HepG2 (cell line): ENCODE measurements around the gene AUP1. TPM values are rescaled to one million over a fixed set of nuclear protein-coding genes. Genes with fewer than 3 reads are reported as not detected.

Source experiments
- ASH2L ChIP-seq: fragments of 300-600, 200-600 bp; sonication (generic); IDR thresholded peaks from 2 replicates; pipeline ENCODE4 v1.7.0; 2017; ENCODE audit warnings: low read depth, mild to moderate bottlenecking, moderate library complexity, mixed read lengths, low read length; ENCODE audit not compliant: insufficient read length
- E2F1 ChIP-seq: sonication (generic); formaldehyde crosslinking; IDR thresholded peaks from 2 replicates; pipeline ENCODE4 v1.5.0; 2020; ENCODE audit warnings: missing genetic modification reagents
- FOSL2 ChIP-seq: sonication (generic); formaldehyde crosslinking; IDR thresholded peaks from 2 replicates; pipeline ENCODE4 v1.4.0; 2020; ENCODE audit warnings: missing genetic modification reagents
- HES4 ChIP-seq: sonication (generic); formaldehyde crosslinking; IDR thresholded peaks from 2 replicates; pipeline ENCODE4 v1.9.0; 2021; ENCODE audit warnings: mild to moderate bottlenecking, missing genetic modification reagents, borderline replicate concordance
- HHEX ChIP-seq: IDR thresholded peaks from 2 replicates; pipeline ENCODE4 v1.6.1; 2016; ENCODE audit warnings: control low read depth
- NCOA5 ChIP-seq: sonication (generic); formaldehyde crosslinking; IDR thresholded peaks from 2 replicates; pipeline ENCODE4 v1.4.0; 2020; ENCODE audit warnings: missing genetic modification reagents
- RBM39 ChIP-seq: fragments of 200-400 bp; formaldehyde crosslinking; IDR thresholded peaks from one replicate; pipeline ENCODE4 v1.6.1; 2018; ENCODE audit warnings: antibody characterized with exemption, mild to moderate bottlenecking, low read depth, low read length; ENCODE audit not compliant: poor library complexity, severe bottlenecking
- SALL2 ChIP-seq: sonication (generic); formaldehyde crosslinking; IDR thresholded peaks from 2 replicates; pipeline ENCODE4 v1.8.1; 2023; ENCODE audit warnings: mild to moderate bottlenecking, missing genetic modification reagents, inconsistent platforms
- TARDBP ChIP-seq: sonication (generic); formaldehyde crosslinking; IDR thresholded peaks from 2 replicates; pipeline ENCODE4 v1.8.0; 2022; ENCODE audit warnings: mild to moderate bottlenecking, missing genetic modification reagents
- THAP11 ChIP-seq: IDR thresholded peaks from 2 replicates; pipeline ENCODE4 v1.6.1; 2016; ENCODE audit warnings: missing biosample characterization, missing genetic modification reagents
- ZBTB4 ChIP-seq: sonication (generic); formaldehyde crosslinking; IDR thresholded peaks from 2 replicates; pipeline ENCODE4 v1.4.0; 2020; ENCODE audit warnings: missing genetic modification reagents, mild to moderate bottlenecking, borderline replicate concordance
- ZMYM3 ChIP-seq: sonication (generic); formaldehyde crosslinking; IDR thresholded peaks from 2 replicates; pipeline ENCODE4 v1.5.1; 2020; ENCODE audit warnings: mild to moderate bottlenecking, missing genetic modification reagents
- ZNF205 ChIP-seq: IDR thresholded peaks from 2 replicates; pipeline ENCODE4 v1.6.1; 2018; ENCODE audit warnings: missing biosample characterization, missing genetic modification reagents
- ZNF382 ChIP-seq: sonication (generic); formaldehyde crosslinking; IDR thresholded peaks from 2 replicates; pipeline ENCODE4 v1.5.0; 2020; ENCODE audit warnings: missing genetic modification reagents, mild to moderate bottlenecking, borderline replicate concordance
- ZNF510 ChIP-seq: sonication (generic); formaldehyde crosslinking; IDR thresholded peaks from 2 replicates; pipeline ENCODE4 v1.4.0; 2020; ENCODE audit warnings: low read depth, mild to moderate bottlenecking, missing genetic modification reagents
- ZNF512B ChIP-seq: sonication (generic); formaldehyde crosslinking; IDR thresholded peaks from 2 replicates; pipeline ENCODE4 v1.5.1; 2020; ENCODE audit warnings: missing genetic modification reagents, mild to moderate bottlenecking, borderline replicate concordance
- ZNF552 ChIP-seq: sonication (generic); formaldehyde crosslinking; IDR thresholded peaks from 2 replicates; pipeline ENCODE4 v1.9.0; 2022; ENCODE audit warnings: missing genetic modification reagents, mild to moderate bottlenecking, borderline replicate concordance
- ZNF619 ChIP-seq: sonication (generic); formaldehyde crosslinking; IDR thresholded peaks from 2 replicates; pipeline ENCODE4 v1.4.0; 2020; ENCODE audit warnings: mild to moderate bottlenecking, missing genetic modification reagents
- ZNF772 ChIP-seq: sonication (generic); formaldehyde crosslinking; IDR thresholded peaks from 2 replicates; pipeline ENCODE4 v1.5.0; 2020; ENCODE audit warnings: mild to moderate bottlenecking, missing genetic modification reagents
- ZNF839 ChIP-seq: sonication (generic); formaldehyde crosslinking; IDR thresholded peaks from 2 replicates; pipeline ENCODE4 v1.4.0; 2020; ENCODE audit warnings: missing genetic modification reagents, mild to moderate bottlenecking, borderline replicate concordance
- polyA plus RNA-seq, 8 experiments: library from polyadenylated mRNA; depleted of rRNA in 3 of 8; stranded (reverse) in 7 of 8; unstranded in 1 of 8; fragments of >200 nt; fragmentation: Illumina TruSeq in 4 of 8; extraction: Trizol in 4 of 8; gene quantifications; 2 replicates each; pipeline versions ENCODE4 v1.2.1 to v1.2.3, GENCODE V29; 2011 to 2016; ENCODE audit warnings: low read depth in 4 of 8, missing spikeins in 1 of 8, mixed read lengths in 1 of 8; ENCODE audit not compliant: insufficient read depth in 1 of 8
- total RNA-seq, 5 experiments: library from RNA; depleted of rRNA; stranded (reverse); fragments of >200 nt; fragmentation: Illumina TruSeq; extraction: Trizol; gene quantifications; 2 replicates each; pipeline ENCODE4 v1.2.3, GENCODE V29; 2016; ENCODE audit warnings: low read depth in 1 of 5

Gene AUP1
- total and polyA plus RNA-seq, 2 of the 13 experiments (the other 11 are each of a cell fraction or from before 2014, with no cell fraction given): 174 to 267 TPM

GRCh38 chr2:74502720-74503505 lies 26.6 kb downstream of the AUP1 start (continued):
- TF ChIP-seq NCOA5: peak; percentile 70; the same call in 1 of the 2 replicates
- TF ChIP-seq E2F1 (CRISPR knock-in tag): peak; percentile 10; the same call in 1 of the 2 replicates
- TF ChIP-seq THAP11 (CRISPR knock-in tag): peak; percentile 44
- 0 out of 2 replicates have a peak, but pooled peaks have one; percentile 37 for TF ChIP-seq ZNF512B (CRISPR knock-in tag)
- peak; percentile 15; the same call in 1 of the 2 replicates for TF ChIP-seq ZNF619 (CRISPR knock-in tag)
- peak; percentile 41; the same call in 1 of the 2 replicates for TF ChIP-seq ZMYM3 (CRISPR knock-in tag)
- peak; percentile 74 for TF ChIP-seq RBM39
- peak; percentile 78 for TF ChIP-seq TARDBP (CRISPR knock-in tag)
- TF ChIP-seq ASH2L: peak; percentile 49
- no peak; the same call in 1 of the 2 replicates for TF ChIP-seq ZNF839 (CRISPR knock-in tag)
- no peak for TF ChIP-seq ZNF510 (CRISPR knock-in tag)
- TF ChIP-seq HHEX (CRISPR knock-in tag): 0 out of 2 replicates have a peak, but pooled peaks have one; percentile 29
- TF ChIP-seq ZNF772 (CRISPR knock-in tag): peak; percentile 78; the same call in 1 of the 2 replicates
- TF ChIP-seq HES4: peak; percentile 90
- no peak; the same call in 1 of the 2 replicates for TF ChIP-seq ZNF205 (CRISPR knock-in tag)
- no peak for TF ChIP-seq ZNF382 (CRISPR knock-in tag)
- TF ChIP-seq FOSL2: peak; percentile 87
- peak; percentile 61; the same call in 1 of the 2 replicates for TF ChIP-seq SALL2 (CRISPR knock-in tag)
- TF ChIP-seq ZBTB4: peak; percentile 91; the same call in 1 of the 2 replicates
- no peak for TF ChIP-seq ZNF552 (CRISPR knock-in tag)
